Tibial nerve (tissue), 4 donors: ENCODE results near the gene VN1R5. TPM values are rescaled to one million over a fixed set of nuclear protein-coding genes. Genes with fewer than 3 reads are reported as not detected.
"Not testable (repeated sequence)": the region's sequence is repeated elsewhere in the genome, so short reads cannot be mapped to it uniquely, and the experiment has no call there.

Source experiments
- DNase-seq, 2 donors: peaks; one replicate each; pipeline ENCODE4 v3.0.0-alpha.2; 2019; ENCODE audit warnings: low spot score in 2 of 2
- H3K27ac ChIP-seq, 4 donors: fragments of 200-600 bp; sonication (generic) in 3 of 4; one replicate each; pipeline ENCODE4 v1.5.1; 2017 to 2019; ENCODE audit warnings: mild to moderate bottlenecking in 1 of 4
- H3K27me3 ChIP-seq, 2 donors: fragments of 200-600 bp; sonication (generic) in 1 of 2; one replicate each; pipeline versions ENCODE4 v1.5.1 to v1.6.0; 2017 to 2019
- H3K36me3 ChIP-seq, 3 donors: fragments of 200-600 bp; sonication (generic); one replicate each; pipeline ENCODE4 v1.5.1; 2018 to 2019
- H3K4me1 ChIP-seq, 4 donors: fragments of 200-600 bp; sonication (generic) in 3 of 4; one replicate each; pipeline ENCODE4 v1.5.1; 2017 to 2019
- H3K4me3 ChIP-seq, 4 donors: fragments of 200-600 bp; sonication (generic) in 3 of 4; one replicate each; pipeline ENCODE4 v1.5.1; 2017 to 2019; ENCODE audit warnings: mild to moderate bottlenecking in 1 of 4, moderate library complexity in 1 of 4
- H3K9me3 ChIP-seq, 4 donors: fragments of 200-600 bp; sonication (generic) in 3 of 4; one replicate each; pipeline ENCODE4 v1.5.1; 2017 to 2019
- CTCF ChIP-seq, 5 experiments: fragments of 200-600 bp in 3 of 5; fragments of 450-650 bp in 2 of 5; sonication (generic) in 3 of 5; IDR thresholded peaks; one replicate each; pipeline ENCODE4 v1.5.1; 2016 to 2019; ENCODE audit warnings: antibody characterized with exemption in 5 of 5, mild to moderate bottlenecking in 3 of 5, moderate library complexity in 2 of 5
- EP300 ChIP-seq, 2 donors: sonication (generic); formaldehyde crosslinking; IDR thresholded peaks; one replicate each; pipeline ENCODE4 v1.6.1; 2017; ENCODE audit warnings: antibody characterized with exemption in 2 of 2, mild to moderate bottlenecking in 1 of 2
- POLR2A ChIP-seq, 2 donors: fragments of 450-650 bp; IDR thresholded peaks; one replicate each; pipeline ENCODE4 v1.6.1; 2017; ENCODE audit warnings: antibody characterized with exemption in 2 of 2, mild to moderate bottlenecking in 2 of 2, moderate library complexity in 2 of 2
- WGBS, 2 donors: methylation state at CpG; one replicate each; pipeline ENCODE4 v1.1.5; 2018; 5-methylcytosine and 5-hydroxymethylcytosine counted together
- total RNA-seq, 4 donors: library from RNA; depleted of rRNA; stranded (reverse); fragments of >200 nt; gene quantifications; one replicate each; pipeline ENCODE4 v1.1.0, GENCODE V29; 2016

VN1R5 gene
- total RNA-seq, 4 donors from 2014 or later = not detected

- no peak overlapping the region for H3K27ac ChIP-seq
- peaks cover 0 to 21% (median 0%) of the 10 kb centered on the region in 4 donors for H3K9me3 ChIP-seq
- 97 to 98% methylated on average over 22 to 23 of the region's 23 CpGs for WGBS, 2 donors
- peaks cover 0 to 16% (median 0%) of the 10 kb centered on the region in 3 donors for H3K36me3 ChIP-seq
- no peak overlapping the region for H3K4me3 ChIP-seq
- no peak for TF ChIP-seq EP300 (IDR thresholded peaks at IDR 0.05)
- TF ChIP-seq CTCF (IDR thresholded peaks at IDR 0.05) = no peak
- TF ChIP-seq POLR2A (IDR thresholded peaks at IDR 0.05) = no peak
- no peaks in the 10 kb centered on the region for H3K27me3 ChIP-seq
- DNase-seq = no peak
- H3K4me1 ChIP-seq = no peaks in the 10 kb centered on the region
Observed at GRCh38 chr1:247286134-247286670, 30.3 kb downstream of the VN1R5 start.

- Histone ChIP-seq H3K27me3 (no peaks in the 10 kb centered on the region), H3K4me3 (no peak overlapping the region), H3K36me3 (peaks cover 0 to 16% (median 0%) of the 10 kb centered on the region in 3 donors), H3K4me1 (no peaks in the 10 kb centered on the region), H3K9me3 (peaks cover 0 to 21% (median 0%) of the 10 kb centered on the region in 4 donors), H3K27ac (no peak overlapping the region)
- TF ChIP-seq POLR2A (IDR thresholded peaks at IDR 0.05) (no peak), EP300 (IDR thresholded peaks at IDR 0.05) (no peak), CTCF (IDR thresholded peaks at IDR 0.05) (no peak)
- DNase-seq = no peak
- WGBS, 2 donors = 91 to 93% methylated on average over 14 of the region's 14 CpGs
Observed at GRCh38 chr1:247287460-247287859, 31.6 kb downstream of the VN1R5 start.

- Histone ChIP-seq H3K9me3 (peaks cover 0 to 21% (median 0%) of the 10 kb centered on the region in 4 donors), H3K4me3 (no peak overlapping the region), H3K27me3 (no peaks in the 10 kb centered on the region), H3K36me3 (peaks cover 0 to 16% (median 0%) of the 10 kb centered on the region in 3 donors), H3K27ac (no peak overlapping the region), H3K4me1 (no peaks in the 10 kb centered on the region)
- TF ChIP-seq EP300 (IDR thresholded peaks at IDR 0.05) (no peak), POLR2A (IDR thresholded peaks at IDR 0.05) (no peak), CTCF (IDR thresholded peaks at IDR 0.05) (no peak)
- WGBS, 2 donors = 94 to 95% methylated on average over 6 of the region's 6 CpGs
- no peak for DNase-seq
Observed at GRCh38 chr1:247288341-247288740, 32.5 kb downstream of the VN1R5 start.

GRCh38 chr1:247289274-247289892 is 33.5 kb downstream of the VN1R5 start:
- H3K4me1 ChIP-seq, H3K4me3 ChIP-seq, H3K27ac ChIP-seq, DNase-seq, H3K27me3 ChIP-seq: not testable (repeated sequence)
- WGBS, 2 donors = 89 to 93% methylated on average over 19 of the region's 19 CpGs
- Histone ChIP-seq H3K36me3 (peaks cover 0 to 16% (median 0%) of the 10 kb centered on the region in 3 donors), H3K9me3 (peaks cover 0 to 21% (median 0%) of the 10 kb centered on the region in 4 donors)

- no peak for TF ChIP-seq CTCF (IDR thresholded peaks at IDR 0.05)
- TF ChIP-seq POLR2A (IDR thresholded peaks at IDR 0.05) = no peak
- no peak for TF ChIP-seq EP300 (IDR thresholded peaks at IDR 0.05)
- Histone ChIP-seq H3K27me3 (no peaks in the 10 kb centered on the region), H3K27ac (no peak overlapping the region), H3K4me1 (no peaks in the 10 kb centered on the region), H3K36me3 (peaks cover 0 to 16% (median 0%) of the 10 kb centered on the region in 3 donors), H3K4me3 (no peak overlapping the region), H3K9me3 (peaks cover 0 to 21% (median 0%) of the 10 kb centered on the region in 4 donors)
- DNase-seq = no peak
- WGBS, 2 donors = 96 to 97% methylated on average over 10 to 20 of the region's 20 CpGs
Observed at GRCh38 chr1:247290576-247290975, 34.7 kb downstream of the VN1R5 start.
